Measurements from ENCODE around the gene SEPTIN5.

Gene SEPTIN5

GRCh38 chr22:19735665-19736510, 21.6 kb downstream of the SEPTIN5 start:
- no peak for DNase-seq

GRCh38 chr22:19737846-19738663, 23.8 kb downstream of the SEPTIN5 start:
- no peak for DNase-seq

- no peak for DNase-seq
These were observed 24.6 kb downstream of the SEPTIN5 start for GRCh38 chr22:19738664-19739447.

- DNase-seq, result no peak
These were observed 25.2 kb downstream of the SEPTIN5 start for GRCh38 chr22:19739448-19739895.

GRCh38 chr22:19739911-19740449, 25.7 kb downstream of the SEPTIN5 start:
- DNase-seq, result no peak

- DNase-seq, result no peak
These were observed 26.3 kb downstream of the SEPTIN5 start for GRCh38 chr22:19740586-19740985.

- DNase-seq, result no peak
These were observed 26.8 kb downstream of the SEPTIN5 start for GRCh38 chr22:19741053-19741452.

- DNase-seq, result no peak
These were observed 28.1 kb downstream of the SEPTIN5 start for GRCh38 chr22:19742160-19743066.

GRCh38 chr22:19743081-19743480, 28.8 kb downstream of the SEPTIN5 start:
- DNase-seq, result no peak

- DNase-seq, result no peak
These were observed 29.3 kb downstream of the SEPTIN5 start for GRCh38 chr22:19743651-19744050.

GRCh38 chr22:19744350-19745006, 30.2 kb downstream of the SEPTIN5 start:
- no peak for DNase-seq

- no peak for DNase-seq
These were observed 31.1 kb downstream of the SEPTIN5 start for GRCh38 chr22:19745155-19746101.

GRCh38 chr22:19746726-19747125, 32.4 kb downstream of the SEPTIN5 start:
- no peak for DNase-seq

- no peak for DNase-seq
These were observed 33.2 kb downstream of the SEPTIN5 start for GRCh38 chr22:19747551-19747950.

GRCh38 chr22:19748139-19748538, 33.8 kb downstream of the SEPTIN5 start:
- DNase-seq, result no peak

GRCh38 chr22:19748991-19749664, 34.8 kb downstream of the SEPTIN5 start:
- DNase-seq, result no peak

GRCh38 chr22:19749876-19750275, 35.6 kb downstream of the SEPTIN5 start:
- no peak for DNase-seq

GRCh38 chr22:19750507-19751490, 36.5 kb downstream of the SEPTIN5 start:
- no peak for DNase-seq
